ENCODE measurements around the gene URB1.

Gene URB1

GRCh38 chr21:32306021-32306780 is 86.6 kb downstream of the URB1 start:
- Histone ChIP-seq H3K4me3 (ENCODE audit: low read depth, low read length) (no peak overlapping the region; the same call in 1 of the 2 replicates), H3K9me3 (ENCODE audit: control insufficient read depth, insufficient read depth, low read length) (no peaks in the 10 kb centered on the region), H3K27me3 (ENCODE audit: control insufficient read depth, insufficient read depth, low read length) (no peaks in the 10 kb centered on the region), H3K36me3 (ENCODE audit: control insufficient read depth, insufficient read depth, low read length) (peaks cover 14% of the 10 kb centered on the region; the same call in 1 of the 2 replicates), H3K4me1 (ENCODE audit: control insufficient read depth, insufficient read depth, low read length) (peaks cover 9% of the 10 kb centered on the region), H3K27ac (ENCODE audit: low read depth, low read length) (peak overlapping the region; percentile 46), H3K9ac (ENCODE audit: low read depth, low read length) (no peak overlapping the region)

GRCh38 chr21:32304998-32305397 is 87.8 kb downstream of the URB1 start:
- H3K9me3 ChIP-seq (ENCODE audit: control insufficient read depth, insufficient read depth, low read length): no peaks in the 10 kb centered on the region
- H3K27me3 ChIP-seq (ENCODE audit: control insufficient read depth, insufficient read depth, low read length): no peaks in the 10 kb centered on the region
- peaks cover 10% of the 10 kb centered on the region; the same call in 1 of the 2 replicates for H3K36me3 ChIP-seq (ENCODE audit: control insufficient read depth, insufficient read depth, low read length)
- H3K9ac ChIP-seq (ENCODE audit: low read depth, low read length): no peak overlapping the region
- no peak overlapping the region for H3K4me3 ChIP-seq (ENCODE audit: low read depth, low read length)
- peaks cover 9% of the 10 kb centered on the region for H3K4me1 ChIP-seq (ENCODE audit: control insufficient read depth, insufficient read depth, low read length)
- H3K27ac ChIP-seq (ENCODE audit: low read depth, low read length): no peak overlapping the region

GRCh38 chr21:32303385-32303784 is 89.4 kb downstream of the URB1 start:
- Histone ChIP-seq H3K4me1 (ENCODE audit: control insufficient read depth, insufficient read depth, low read length) (peaks cover 9% of the 10 kb centered on the region), H3K27me3 (ENCODE audit: control insufficient read depth, insufficient read depth, low read length) (no peaks in the 10 kb centered on the region), H3K9ac (ENCODE audit: low read depth, low read length) (no peak overlapping the region), H3K27ac (ENCODE audit: low read depth, low read length) (no peak overlapping the region), H3K9me3 (ENCODE audit: control insufficient read depth, insufficient read depth, low read length) (no peaks in the 10 kb centered on the region), H3K4me3 (ENCODE audit: low read depth, low read length) (no peak overlapping the region), H3K36me3 (ENCODE audit: control insufficient read depth, insufficient read depth, low read length) (0 out of 2 replicates have a peak, but pooled peaks cover 4% of the 10 kb centered on the region)

- Histone ChIP-seq H3K36me3 (ENCODE audit: control insufficient read depth, insufficient read depth, low read length) (0 out of 2 replicates have a peak, but pooled peaks cover 4% of the 10 kb centered on the region), H3K4me1 (ENCODE audit: control insufficient read depth, insufficient read depth, low read length) (peaks cover 9% of the 10 kb centered on the region), H3K4me3 (ENCODE audit: low read depth, low read length) (no peak overlapping the region), H3K9me3 (ENCODE audit: control insufficient read depth, insufficient read depth, low read length) (no peaks in the 10 kb centered on the region), H3K27me3 (ENCODE audit: control insufficient read depth, insufficient read depth, low read length) (no peaks in the 10 kb centered on the region), H3K27ac (ENCODE audit: low read depth, low read length) (no peak overlapping the region), H3K9ac (ENCODE audit: low read depth, low read length) (no peak overlapping the region)
Observed at GRCh38 chr21:32302560-32302959, 90.3 kb downstream of the URB1 start.

GRCh38 chr21:32301596-32301995 is 91.2 kb downstream of the URB1 start:
- H3K9ac ChIP-seq (ENCODE audit: low read depth, low read length): no peak overlapping the region
- no peak overlapping the region for H3K4me3 ChIP-seq (ENCODE audit: low read depth, low read length)
- no peaks in the 10 kb centered on the region for H3K9me3 ChIP-seq (ENCODE audit: control insufficient read depth, insufficient read depth, low read length)
- H3K27ac ChIP-seq (ENCODE audit: low read depth, low read length): no peak overlapping the region
- no peaks in the 10 kb centered on the region for H3K27me3 ChIP-seq (ENCODE audit: control insufficient read depth, insufficient read depth, low read length)
- H3K36me3 ChIP-seq (ENCODE audit: control insufficient read depth, insufficient read depth, low read length): 0 out of 2 replicates have a peak, but pooled peaks cover 4% of the 10 kb centered on the region
- H3K4me1 ChIP-seq (ENCODE audit: control insufficient read depth, insufficient read depth, low read length): peaks cover 9% of the 10 kb centered on the region

- H3K36me3 ChIP-seq (ENCODE audit: control insufficient read depth, insufficient read depth, low read length): 0 out of 2 replicates have a peak, but pooled peaks cover 4% of the 10 kb centered on the region
- no peaks in the 10 kb centered on the region for H3K27me3 ChIP-seq (ENCODE audit: control insufficient read depth, insufficient read depth, low read length)
- no peak overlapping the region for H3K4me3 ChIP-seq (ENCODE audit: low read depth, low read length)
- H3K9ac ChIP-seq (ENCODE audit: low read depth, low read length): no peak overlapping the region
- H3K4me1 ChIP-seq (ENCODE audit: control insufficient read depth, insufficient read depth, low read length): no peaks in the 10 kb centered on the region
- H3K9me3 ChIP-seq (ENCODE audit: control insufficient read depth, insufficient read depth, low read length): no peaks in the 10 kb centered on the region
- H3K27ac ChIP-seq (ENCODE audit: low read depth, low read length): no peak overlapping the region
Observed at GRCh38 chr21:32300117-32300681, 92.6 kb downstream of the URB1 start.

- no peak overlapping the region for H3K9ac ChIP-seq (ENCODE audit: low read depth, low read length)
- H3K4me1 ChIP-seq (ENCODE audit: control insufficient read depth, insufficient read depth, low read length): no peaks in the 10 kb centered on the region
- H3K27ac ChIP-seq (ENCODE audit: low read depth, low read length): no peak overlapping the region
- H3K27me3 ChIP-seq (ENCODE audit: control insufficient read depth, insufficient read depth, low read length): no peaks in the 10 kb centered on the region
- H3K9me3 ChIP-seq (ENCODE audit: control insufficient read depth, insufficient read depth, low read length): no peaks in the 10 kb centered on the region
- H3K36me3 ChIP-seq (ENCODE audit: control insufficient read depth, insufficient read depth, low read length): 0 out of 2 replicates have a peak, but pooled peaks cover 4% of the 10 kb centered on the region
- no peak overlapping the region for H3K4me3 ChIP-seq (ENCODE audit: low read depth, low read length)
Observed at GRCh38 chr21:32299695-32300094, 93.1 kb downstream of the URB1 start.

GRCh38 chr21:32298658-32299081 is 94.1 kb downstream of the URB1 start, which contains the start of gene MRAP:
MRAP (plus strand) TSS chr21:32298855; CDS start chr21:32298972, 117 bp downstream.
- H3K27me3 ChIP-seq (ENCODE audit: control insufficient read depth, insufficient read depth, low read length): no peaks in the 10 kb centered on the region
- H3K27ac ChIP-seq (ENCODE audit: low read depth, low read length): no peak within 1 kb of the TSS
- H3K9ac ChIP-seq (ENCODE audit: low read depth, low read length): no peak within 1 kb of the TSS
- H3K9me3 ChIP-seq (ENCODE audit: control insufficient read depth, insufficient read depth, low read length): no peaks in the 10 kb centered on the region
- H3K4me1 ChIP-seq (ENCODE audit: control insufficient read depth, insufficient read depth, low read length): no peaks in the 10 kb centered on the region
- 0 out of 2 replicates have a peak, but pooled peaks cover 4% of the 10 kb centered on the region for H3K36me3 ChIP-seq (ENCODE audit: control insufficient read depth, insufficient read depth, low read length)
- no peak within 1 kb of the TSS for H3K4me3 ChIP-seq (ENCODE audit: low read depth, low read length)

- no peaks in the 10 kb centered on the region for H3K9me3 ChIP-seq (ENCODE audit: control insufficient read depth, insufficient read depth, low read length)
- no peaks in the 10 kb centered on the region for H3K4me1 ChIP-seq (ENCODE audit: control insufficient read depth, insufficient read depth, low read length)
- no peak overlapping the region for H3K27ac ChIP-seq (ENCODE audit: low read depth, low read length)
- H3K9ac ChIP-seq (ENCODE audit: low read depth, low read length): no peak overlapping the region
- H3K36me3 ChIP-seq (ENCODE audit: control insufficient read depth, insufficient read depth, low read length): 0 out of 2 replicates have a peak, but pooled peaks cover 4% of the 10 kb centered on the region
- H3K4me3 ChIP-seq (ENCODE audit: low read depth, low read length): no peak overlapping the region
- H3K27me3 ChIP-seq (ENCODE audit: control insufficient read depth, insufficient read depth, low read length): no peaks in the 10 kb centered on the region
Observed at GRCh38 chr21:32298148-32298559, 94.7 kb downstream of the URB1 start.

- Histone ChIP-seq H3K9ac (ENCODE audit: low read depth, low read length) (no peak overlapping the region), H3K4me3 (ENCODE audit: low read depth, low read length) (no peak overlapping the region), H3K27ac (ENCODE audit: low read depth, low read length) (no peak overlapping the region), H3K9me3 (ENCODE audit: control insufficient read depth, insufficient read depth, low read length) (no peaks in the 10 kb centered on the region), H3K27me3 (ENCODE audit: control insufficient read depth, insufficient read depth, low read length) (no peaks in the 10 kb centered on the region), H3K36me3 (ENCODE audit: control insufficient read depth, insufficient read depth, low read length) (0 out of 2 replicates have a peak, but pooled peaks cover 3% of the 10 kb centered on the region), H3K4me1 (ENCODE audit: control insufficient read depth, insufficient read depth, low read length) (no peaks in the 10 kb centered on the region)
Observed at GRCh38 chr21:32297449-32297848, 95.4 kb downstream of the URB1 start.

- H3K27me3 ChIP-seq (ENCODE audit: control insufficient read depth, insufficient read depth, low read length): no peaks in the 10 kb centered on the region
- H3K9me3 ChIP-seq (ENCODE audit: control insufficient read depth, insufficient read depth, low read length): no peaks in the 10 kb centered on the region
- H3K9ac ChIP-seq (ENCODE audit: low read depth, low read length): no peak overlapping the region
- H3K4me1 ChIP-seq (ENCODE audit: control insufficient read depth, insufficient read depth, low read length): no peaks in the 10 kb centered on the region
- H3K36me3 ChIP-seq (ENCODE audit: control insufficient read depth, insufficient read depth, low read length): no peaks in the 10 kb centered on the region
- no peak overlapping the region for H3K4me3 ChIP-seq (ENCODE audit: low read depth, low read length)
- H3K27ac ChIP-seq (ENCODE audit: low read depth, low read length): no peak overlapping the region
Observed at GRCh38 chr21:32285476-32285875, 107.3 kb downstream of the URB1 start.

Measured in HUES48 (cell line).